HG02885 (cell line): ENCODE results near the gene GADD45GIP1.
"Not testable (repeated sequence)": the region's sequence is repeated elsewhere in the genome, so short reads cannot be mapped to it uniquely, and the experiment has no call there.

Source experiments
- ATAC-seq: cut with Tn5 transposase; IDR thresholded peaks from one replicate; pipeline ENCODE4 v1.9.1; 2021; ENCODE audit warnings: mild to moderate bottlenecking; ENCODE audit not compliant: unreplicated experiment, poor library complexity

The GADD45GIP1 gene

GRCh38 chr19:12965017-12965811, 8.2 kb upstream of the GADD45GIP1 start:
- peak; percentile 77 for ATAC-seq

GRCh38 chr19:12959481-12959880, 2.5 kb upstream of the GADD45GIP1 start:
- ATAC-seq: no peak

GRCh38 chr19:12957389-12957952, 448 bp upstream of the GADD45GIP1 start:
- not testable (repeated sequence) for ATAC-seq

- no peak for ATAC-seq
Measured at GRCh38 chr19:12955996-12956395, 1.0 kb downstream of the GADD45GIP1 start.

GRCh38 chr19:12955575-12955974, 1.4 kb downstream of the GADD45GIP1 start:
- not testable (repeated sequence) for ATAC-seq

GRCh38 chr19:12954612-12954962, 2.4 kb downstream of the GADD45GIP1 start:
- no peak for ATAC-seq

- no peak for ATAC-seq
Measured at GRCh38 chr19:12953799-12954611, 3.0 kb downstream of the GADD45GIP1 start.

- ATAC-seq: no peak
Measured at GRCh38 chr19:12953138-12953798, 3.8 kb downstream of the GADD45GIP1 start.

GRCh38 chr19:12952488-12953137, 4.4 kb downstream of the GADD45GIP1 start:
- no peak for ATAC-seq

GRCh38 chr19:12952050-12952449, 5.0 kb downstream of the GADD45GIP1 start:
- ATAC-seq: not testable (repeated sequence)

- ATAC-seq: no peak
Measured at GRCh38 chr19:12949363-12950283, 7.4 kb downstream of the GADD45GIP1 start.

GRCh38 chr19:12948612-12949362, 8.2 kb downstream of the GADD45GIP1 start:
- ATAC-seq: no peak

- no peak for ATAC-seq
Measured at GRCh38 chr19:12947702-12948611, 9.1 kb downstream of the GADD45GIP1 start.

GRCh38 chr19:12946731-12947496, 10.1 kb downstream of the GADD45GIP1 start:
- no peak for ATAC-seq

- peak; percentile 43 for ATAC-seq
Measured at GRCh38 chr19:12946092-12946721, 10.8 kb downstream of the GADD45GIP1 start.

- ATAC-seq: peak; percentile 90
Measured at GRCh38 chr19:12945479-12946091, 11.4 kb downstream of the GADD45GIP1 start, which contains the start of gene RAD23A. RAD23A (plus strand) TSS chr19:12945862; CDS start chr19:12945949, 87 bp downstream.
